ENCODE results near the gene EHBP1L1.

The EHBP1L1 gene

DNA sequence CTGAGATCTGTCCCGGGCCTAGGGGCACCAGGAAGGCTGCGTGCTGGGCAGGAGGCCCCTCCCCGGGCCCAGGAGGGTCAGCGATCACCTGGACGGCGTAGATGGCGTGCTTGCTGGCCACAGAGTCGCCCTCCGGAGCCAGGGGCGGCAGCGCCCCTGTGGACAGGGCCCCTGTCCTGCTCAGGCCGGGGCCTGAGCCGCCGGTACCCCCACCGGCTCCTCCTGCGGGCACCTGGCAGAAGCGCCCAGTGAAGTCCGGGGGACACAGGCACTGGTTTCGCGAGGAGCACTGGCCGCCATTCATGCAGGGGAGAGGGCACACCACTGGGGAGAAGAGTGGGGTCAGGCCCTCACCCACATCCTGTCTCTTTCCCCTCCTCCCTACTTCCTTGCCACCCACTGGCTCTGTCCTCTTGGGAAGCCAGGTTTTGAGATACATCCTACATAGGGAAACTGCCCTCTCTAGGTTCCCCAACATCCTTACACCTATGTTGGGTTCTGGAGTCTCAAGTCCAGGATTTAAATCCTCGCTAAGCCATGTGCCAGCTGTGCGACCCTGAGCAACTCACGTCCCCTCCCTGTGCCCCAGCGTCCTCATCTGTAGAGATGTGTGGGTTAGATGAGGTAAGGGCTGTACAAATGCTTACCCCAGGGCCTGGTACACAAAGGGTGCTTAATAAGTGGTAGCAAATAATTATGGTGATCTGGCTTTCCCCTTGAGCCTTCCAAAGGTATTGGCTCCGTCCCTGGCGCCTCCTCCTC lies 21.6 kb upstream of the EHBP1L1 start:
- H3K4me3 ChIP-seq (ENCODE audit: low read depth, low read length), result no peak overlapping the region
- DNase-seq (ENCODE audit: low read depth), result no peak
- TF ChIP-seq, protein P1, sequence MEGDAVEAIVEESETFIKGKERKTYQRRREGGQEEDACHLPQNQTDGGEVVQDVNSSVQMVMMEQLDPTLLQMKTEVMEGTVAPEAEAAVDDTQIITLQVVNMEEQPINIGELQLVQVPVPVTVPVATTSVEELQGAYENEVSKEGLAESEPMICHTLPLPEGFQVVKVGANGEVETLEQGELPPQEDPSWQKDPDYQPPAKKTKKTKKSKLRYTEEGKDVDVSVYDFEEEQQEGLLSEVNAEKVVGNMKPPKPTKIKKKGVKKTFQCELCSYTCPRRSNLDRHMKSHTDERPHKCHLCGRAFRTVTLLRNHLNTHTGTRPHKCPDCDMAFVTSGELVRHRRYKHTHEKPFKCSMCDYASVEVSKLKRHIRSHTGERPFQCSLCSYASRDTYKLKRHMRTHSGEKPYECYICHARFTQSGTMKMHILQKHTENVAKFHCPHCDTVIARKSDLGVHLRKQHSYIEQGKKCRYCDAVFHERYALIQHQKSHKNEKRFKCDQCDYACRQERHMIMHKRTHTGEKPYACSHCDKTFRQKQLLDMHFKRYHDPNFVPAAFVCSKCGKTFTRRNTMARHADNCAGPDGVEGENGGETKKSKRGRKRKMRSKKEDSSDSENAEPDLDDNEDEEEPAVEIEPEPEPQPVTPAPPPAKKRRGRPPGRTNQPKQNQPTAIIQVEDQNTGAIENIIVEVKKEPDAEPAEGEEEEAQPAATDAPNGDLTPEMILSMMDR (conservative IDR thresholded peaks at IDR 0.05; ENCODE audit: low read depth, low read length), result no peak

DNA sequence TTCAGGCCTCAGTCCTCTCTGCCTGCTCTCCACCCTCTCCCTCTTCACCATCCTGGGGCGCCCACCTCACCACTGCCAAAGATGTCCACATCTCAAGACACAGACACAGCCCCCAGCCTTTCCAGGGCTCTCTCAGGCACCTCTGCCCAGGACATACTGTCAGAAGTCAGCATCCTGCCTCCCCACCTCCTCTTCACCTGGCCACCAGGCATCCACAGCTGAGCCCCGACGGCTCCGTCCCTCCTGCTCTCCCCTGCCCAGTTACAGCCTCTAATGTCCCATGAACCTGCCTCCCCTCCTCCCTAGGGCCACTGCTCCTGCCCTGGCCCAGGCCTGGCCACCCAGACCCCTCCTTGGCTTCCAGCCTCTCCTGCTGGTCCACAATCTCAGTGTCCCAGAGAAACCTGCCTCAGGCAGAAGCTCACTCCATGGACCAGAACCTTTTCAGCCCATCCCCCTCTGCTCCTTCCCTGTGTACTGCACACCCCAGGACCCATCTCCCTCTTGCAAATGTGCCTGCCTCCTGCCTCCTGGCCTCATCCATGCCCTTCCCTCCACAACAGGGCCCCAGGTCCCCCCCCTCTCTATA lies 20.9 kb upstream of the EHBP1L1 start:
- TF ChIP-seq, protein P1 (conservative IDR thresholded peaks at IDR 0.05; ENCODE audit: low read depth, low read length), result no peak
- no peak for DNase-seq (ENCODE audit: low read depth)
- H3K4me3 ChIP-seq (ENCODE audit: low read depth, low read length), result no peak overlapping the region

DNA sequence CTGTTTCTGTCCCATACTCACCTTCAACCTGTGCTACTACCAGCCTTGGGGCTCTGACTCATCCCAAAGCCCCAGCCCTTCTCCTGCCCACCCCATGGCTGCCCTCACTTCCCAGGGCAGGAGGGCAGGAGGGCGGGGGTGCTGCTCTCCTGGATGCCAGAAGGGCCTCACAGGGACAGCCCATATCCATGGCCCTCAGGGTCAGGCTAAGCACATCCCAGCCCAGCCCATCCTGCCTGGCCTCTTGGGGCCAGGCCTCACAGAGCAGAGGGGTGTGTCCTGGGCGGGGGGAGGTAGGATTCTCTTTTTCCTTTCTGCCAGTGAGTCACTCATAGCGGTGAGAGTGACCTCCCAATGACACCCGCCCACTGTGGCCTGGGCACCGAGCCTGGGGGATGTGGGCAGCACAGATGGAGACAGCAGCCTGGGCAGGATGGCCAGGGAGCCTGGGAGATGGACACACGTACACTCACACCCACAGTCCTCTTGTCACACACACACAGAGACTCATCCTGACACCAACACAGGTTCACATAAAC lies 20.1 kb upstream of the EHBP1L1 start:
- peak; percentile 68 for DNase-seq (ENCODE audit: low read depth)
- TF ChIP-seq, protein P1 (conservative IDR thresholded peaks at IDR 0.05; ENCODE audit: low read depth, low read length), result no peak
- peak overlapping the region; percentile 30 for H3K4me3 ChIP-seq (ENCODE audit: low read depth, low read length)

DNA sequence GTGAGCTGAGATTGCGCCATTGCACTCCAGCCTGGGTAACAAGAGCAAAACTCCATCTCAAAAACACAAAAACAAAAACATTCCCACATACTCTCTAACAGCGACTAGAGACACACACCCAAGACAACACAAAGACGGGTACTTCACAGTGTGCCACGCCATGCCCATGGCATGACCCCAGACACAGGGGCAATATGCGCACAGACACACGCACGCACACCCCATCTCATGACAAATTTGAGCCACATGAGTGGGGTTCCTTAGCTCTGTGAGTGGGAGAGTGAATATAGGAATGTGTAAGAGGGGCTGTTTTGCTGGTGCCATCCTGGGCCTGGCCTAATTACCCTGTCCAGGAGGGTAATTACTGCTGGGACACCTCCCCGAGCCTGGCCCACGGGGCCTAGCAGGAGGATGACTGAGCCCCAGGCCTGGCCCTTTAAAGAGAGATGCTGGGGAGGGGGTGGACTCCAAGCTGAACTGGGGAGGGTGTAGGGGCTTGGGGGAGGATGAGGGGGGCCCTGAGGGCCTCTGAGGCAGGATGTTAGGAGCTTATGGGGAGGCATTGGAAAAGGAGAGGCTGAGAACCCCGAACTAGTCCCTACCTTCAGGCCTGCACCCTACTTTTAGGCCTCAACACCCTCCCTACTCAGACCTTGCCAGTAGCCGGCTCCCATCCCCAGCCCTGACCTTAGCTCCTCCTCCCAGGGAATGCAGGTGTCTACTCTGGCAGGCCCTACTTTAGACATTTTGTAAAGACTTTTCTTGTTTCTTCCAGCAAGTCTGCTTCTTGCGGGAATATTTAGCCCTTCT lies 19.2 kb upstream of the EHBP1L1 start:
- H3K4me3 ChIP-seq (ENCODE audit: low read depth, low read length), result peak overlapping the region; percentile 65
- TF ChIP-seq, protein P1 (conservative IDR thresholded peaks at IDR 0.05; ENCODE audit: low read depth, low read length), result no peak
- no peak for DNase-seq (ENCODE audit: low read depth)

DNA sequence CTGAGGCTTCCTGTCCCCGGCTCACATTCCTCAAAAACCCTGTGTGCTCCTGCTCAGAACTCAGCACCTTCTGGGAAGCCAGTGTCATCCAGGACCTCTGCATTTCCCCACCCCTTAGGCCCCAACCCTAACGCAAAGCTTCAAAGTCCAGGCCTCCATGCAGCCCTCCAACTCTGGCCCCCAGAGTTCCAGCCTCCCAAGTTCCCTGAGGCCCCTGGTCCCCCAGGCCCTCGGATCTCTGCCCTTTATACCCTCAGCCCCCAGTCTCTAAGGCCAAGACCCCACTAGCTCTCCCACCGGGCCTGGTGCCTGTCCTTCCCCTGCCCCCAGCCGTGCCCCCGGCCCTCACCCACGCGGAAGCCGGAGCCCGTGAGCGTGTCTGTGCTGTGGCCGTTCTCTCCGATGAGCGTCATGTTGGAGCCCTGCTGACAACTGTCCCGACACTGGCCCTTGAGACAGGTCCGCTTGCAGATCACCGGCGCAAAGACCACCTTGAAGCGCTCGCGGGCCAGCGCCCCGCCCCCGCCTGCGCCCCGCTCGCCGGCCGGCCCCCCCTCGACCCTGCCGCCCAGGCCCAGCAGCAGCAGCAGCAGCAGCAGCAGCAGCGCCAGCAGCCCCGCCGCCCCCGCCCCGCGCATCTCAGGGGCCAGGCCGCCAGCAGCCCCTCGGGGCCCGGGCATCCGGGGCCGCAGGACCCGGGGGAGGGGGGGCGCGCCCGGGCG lies 18.4 kb upstream of the EHBP1L1 start:
- H3K4me3 ChIP-seq (ENCODE audit: low read depth, low read length), result peak overlapping the region; percentile 65
- TF ChIP-seq, protein P1 (conservative IDR thresholded peaks at IDR 0.05; ENCODE audit: low read depth, low read length), result no peak
- DNase-seq (ENCODE audit: low read depth), result no peak
